GM18907 (cell line): Measurements from ENCODE around the gene GMDS.

Experiments used
- ATAC-seq: cut with Tn5 transposase; IDR thresholded peaks from one replicate; pipeline ENCODE4 v1.9.1; 2021; ENCODE audit warnings: mild to moderate bottlenecking, moderate library complexity; ENCODE audit not compliant: unreplicated experiment

Gene GMDS

DNA sequence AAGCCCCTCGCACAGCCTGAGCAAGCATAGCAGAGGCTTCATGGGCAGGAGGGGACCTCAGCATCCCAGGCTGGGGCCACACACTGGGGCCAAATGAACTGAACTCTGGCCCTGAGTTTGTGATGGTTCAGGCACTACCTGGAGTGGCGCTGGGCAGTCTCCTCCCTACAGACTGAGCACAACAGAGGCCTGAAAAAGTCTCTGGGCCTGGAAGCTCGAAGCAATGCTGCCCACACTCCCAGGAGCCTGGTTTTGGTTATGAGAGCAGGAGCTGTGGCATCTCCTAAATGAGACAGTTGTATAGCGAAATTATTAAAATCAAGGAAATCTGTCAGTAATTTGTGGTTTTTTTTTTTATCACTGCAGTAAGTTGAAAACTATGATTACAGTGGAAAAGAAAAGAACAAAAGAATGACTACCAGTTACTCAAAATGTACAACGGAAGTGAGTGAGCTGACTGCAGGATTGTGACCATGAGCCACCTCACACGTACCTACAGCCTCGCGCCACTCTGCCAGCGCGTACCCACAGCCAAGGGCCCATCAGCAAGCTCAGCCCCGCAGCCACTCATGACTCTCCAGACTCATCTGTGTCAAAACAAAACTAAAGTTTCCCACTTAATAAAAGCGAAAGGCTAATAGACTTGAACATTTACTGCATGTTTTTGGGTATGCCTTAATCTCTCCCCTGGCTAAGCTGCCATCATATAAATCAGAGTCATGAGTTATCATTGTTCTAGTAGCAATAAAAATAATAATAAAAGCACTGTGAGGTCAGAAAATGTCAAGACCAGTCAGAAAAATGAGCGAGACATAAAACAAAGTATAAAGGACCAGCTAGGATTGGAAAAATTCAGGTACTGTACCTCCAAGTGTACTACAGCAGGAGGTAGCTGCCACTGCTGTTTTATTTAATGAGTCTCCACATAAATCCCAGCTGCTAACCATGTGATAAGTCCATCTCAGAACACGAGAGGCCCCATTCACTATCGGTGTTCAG, 458.7 kb downstream of the GMDS start:
- peak; percentile 68 for ATAC-seq

DNA sequence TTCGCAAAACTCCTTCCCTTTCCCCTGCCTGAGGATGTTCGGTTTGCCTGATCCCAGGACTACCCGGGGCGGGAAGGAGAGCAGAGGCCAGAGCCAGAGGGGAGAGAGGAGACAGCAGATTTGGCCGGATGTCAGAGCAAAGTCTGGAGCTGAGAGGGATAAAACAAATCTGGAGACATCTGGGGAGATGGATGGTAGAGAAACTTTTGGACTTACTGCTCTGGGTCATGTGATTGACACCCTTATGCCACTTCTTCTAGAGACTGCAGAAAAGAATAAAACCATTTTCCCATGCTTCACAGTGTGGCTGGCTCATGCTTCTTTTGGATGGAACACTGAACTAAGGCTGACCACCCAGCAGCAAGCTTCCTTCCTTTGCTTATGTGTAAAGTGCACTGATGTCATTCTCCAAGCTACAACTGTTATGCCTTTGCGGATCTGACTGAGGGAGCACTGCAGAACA, 461.0 kb downstream of the GMDS start:
- ATAC-seq, result no peak

DNA sequence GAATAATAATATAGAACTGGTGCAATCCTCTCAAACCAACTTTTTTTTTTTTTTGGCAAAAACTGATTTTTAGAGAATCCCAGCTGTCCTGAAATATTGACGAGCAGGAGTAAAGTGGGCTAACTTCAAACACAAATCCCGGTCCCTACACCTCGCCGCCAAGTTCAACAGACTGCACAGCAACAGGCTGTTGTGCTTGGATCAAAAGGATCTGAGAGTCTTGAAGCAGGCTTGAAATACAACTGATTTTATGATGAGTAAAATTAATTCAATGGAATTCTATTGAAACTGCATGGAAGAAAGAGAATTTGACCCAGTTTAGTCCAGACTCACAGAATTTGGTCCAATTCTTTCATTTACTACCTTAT, 463.6 kb downstream of the GMDS start:
- ATAC-seq, result no peak

GRCh38 chr6:1781152-1781816, 464.1 kb downstream of the GMDS start:
- no peak for ATAC-seq

GRCh38 chr6:1780251-1780867, 465.0 kb downstream of the GMDS start:
- no peak for ATAC-seq

DNA sequence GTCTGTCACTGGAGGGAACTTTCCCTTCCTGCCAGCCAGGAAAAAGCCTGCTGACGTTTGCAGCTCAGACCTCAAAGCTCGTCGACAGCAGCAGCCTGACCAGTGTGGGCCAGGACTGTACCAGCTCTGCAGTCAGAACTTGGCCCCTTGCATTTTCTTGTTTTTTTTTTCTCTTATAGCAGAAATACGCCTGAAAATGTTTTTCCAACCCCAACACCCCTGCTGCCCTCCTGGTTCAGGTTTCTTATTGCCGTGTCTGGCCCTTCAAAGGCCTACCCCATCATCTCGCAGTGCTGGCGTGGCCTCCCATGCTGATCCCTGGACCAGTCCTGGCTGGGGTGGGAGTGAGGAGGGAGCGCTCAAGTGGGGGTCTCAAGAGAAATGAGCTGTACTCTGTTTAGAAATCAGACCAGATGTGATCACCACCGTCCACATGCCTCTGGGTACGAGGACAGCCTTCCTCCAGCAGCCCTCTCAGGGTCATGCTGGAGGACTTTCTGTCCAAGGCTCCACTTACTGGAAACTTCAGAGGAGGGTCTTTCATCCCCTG, 466.6 kb downstream of the GMDS start:
- ATAC-seq, result no peak

- no peak for ATAC-seq
Measured at GRCh38 chr6:1777921-1778685, 467.3 kb downstream of the GMDS start.

DNA sequence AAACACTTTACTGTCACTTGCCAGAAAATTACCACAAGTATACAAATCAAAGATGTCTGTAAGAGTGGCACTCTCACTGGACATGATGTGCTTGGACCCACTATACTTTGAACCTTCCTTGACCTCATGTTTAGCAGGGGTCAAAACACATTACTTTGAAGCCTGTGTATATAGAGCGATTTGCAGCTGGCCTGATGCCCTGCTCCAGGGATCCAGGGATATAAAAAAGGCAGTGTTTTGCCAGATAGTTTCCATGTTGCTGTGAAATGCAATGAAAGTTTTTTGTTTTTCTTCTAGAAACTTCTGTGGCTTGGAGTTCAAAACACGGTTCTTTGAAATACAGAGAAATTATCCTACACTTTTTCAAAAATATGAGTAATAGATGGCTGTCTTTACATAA, 470.0 kb downstream of the GMDS start:
- no peak for ATAC-seq

- no peak for ATAC-seq
Measured at GRCh38 chr6:1774226-1774915, 471.0 kb downstream of the GMDS start.

DNA sequence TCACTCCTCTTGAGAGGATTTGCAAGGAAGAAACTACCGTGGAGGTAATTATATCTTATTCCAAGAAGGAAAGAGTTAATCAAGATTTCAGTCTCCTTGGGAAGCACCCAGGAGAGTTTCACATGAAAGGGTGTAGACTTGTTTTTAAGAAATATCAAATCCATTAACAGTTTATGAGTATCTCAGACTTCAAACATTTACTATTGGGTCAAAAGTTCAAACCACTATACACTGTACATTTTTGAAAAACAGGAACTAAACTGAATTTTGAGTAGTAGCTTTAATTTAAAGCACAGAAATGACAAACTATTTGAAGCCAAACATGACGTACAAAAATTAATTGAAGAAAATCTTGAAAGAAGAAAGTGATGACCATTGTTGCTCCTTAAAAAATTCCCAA, 471.7 kb downstream of the GMDS start:
- no peak for ATAC-seq

DNA sequence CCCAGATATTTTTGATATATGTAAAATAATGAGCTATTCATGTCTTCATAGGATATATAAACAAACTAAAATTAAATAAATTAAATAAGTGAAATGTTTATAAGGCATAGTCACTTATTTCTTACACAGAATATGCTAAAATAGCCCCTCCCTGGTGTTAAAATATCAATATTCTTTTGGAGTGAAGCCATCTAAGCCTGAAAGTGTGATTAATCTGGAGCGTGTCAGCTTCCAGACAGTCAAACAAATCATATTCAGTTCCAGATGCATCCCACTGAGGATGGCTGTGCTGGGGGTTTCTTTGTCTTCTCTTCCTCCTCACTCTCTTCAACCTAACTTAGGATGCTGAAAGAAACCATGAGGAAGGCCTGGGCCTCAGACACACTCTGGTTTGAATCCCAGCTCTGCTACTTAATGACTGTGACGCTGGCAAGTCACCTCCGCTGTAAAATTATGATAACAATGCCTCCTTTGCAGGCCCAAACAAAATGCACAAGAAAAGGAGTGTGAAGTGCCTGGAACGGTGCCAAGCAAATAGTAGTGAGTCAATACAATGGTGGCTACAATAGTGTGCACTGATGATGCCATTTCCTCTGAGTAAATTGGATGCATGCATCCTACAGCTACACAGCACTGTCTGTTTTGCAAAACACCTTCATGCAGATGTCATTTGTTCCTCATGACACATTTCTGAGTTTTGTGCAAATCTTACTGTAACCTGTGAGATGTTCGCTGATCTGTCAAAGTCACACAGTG, 474.3 kb downstream of the GMDS start:
- ATAC-seq, result no peak

DNA sequence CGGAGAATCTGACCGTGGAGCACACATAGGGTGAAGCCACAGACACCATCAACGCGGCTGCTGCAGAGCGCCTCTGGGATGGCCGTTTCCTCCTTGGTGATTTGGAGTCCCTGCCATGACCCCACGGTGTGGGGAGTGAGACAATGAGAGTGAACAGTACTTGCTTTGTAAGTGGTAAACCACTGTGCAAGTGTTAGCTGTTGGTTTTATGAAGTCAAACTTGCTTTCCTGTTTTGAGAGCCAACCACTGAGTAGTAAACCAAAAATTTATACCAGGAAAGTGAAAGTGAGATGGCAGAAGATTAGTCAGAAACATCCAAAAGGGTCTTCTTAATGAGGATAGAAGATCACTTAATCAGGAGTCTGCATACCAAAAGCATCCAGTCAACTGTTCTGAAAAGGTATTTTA, 475.0 kb downstream of the GMDS start:
- ATAC-seq, result no peak

GRCh38 chr6:1767481-1768246, 477.7 kb downstream of the GMDS start:
- ATAC-seq, result no peak

DNA sequence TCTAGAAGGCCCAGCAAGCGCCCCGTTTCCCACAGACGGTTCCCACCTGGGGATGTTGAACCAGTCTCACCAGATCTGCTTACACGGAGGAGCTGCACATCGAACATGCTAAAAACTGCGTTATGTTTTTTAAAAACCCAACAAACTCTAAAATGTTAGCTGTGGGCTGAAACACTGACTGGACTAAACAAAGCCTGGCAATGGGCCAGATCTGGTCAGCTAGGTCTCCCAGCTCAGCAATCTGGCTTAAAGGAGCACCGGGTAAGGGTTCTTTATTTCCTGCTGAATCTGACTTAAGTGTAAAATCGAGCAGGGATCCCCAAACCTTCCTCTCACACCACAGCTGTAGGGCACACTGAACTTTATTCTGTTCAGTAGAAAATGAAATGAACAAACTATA, 478.8 kb downstream of the GMDS start:
- no peak for ATAC-seq

- no peak for ATAC-seq
Measured at GRCh38 chr6:1765160-1765903, 480.1 kb downstream of the GMDS start.

GRCh38 chr6:1764397-1764987, 480.9 kb downstream of the GMDS start:
- ATAC-seq, result no peak

GRCh38 chr6:1763404-1763803, 482.0 kb downstream of the GMDS start:
- ATAC-seq, result no peak
